Dermis microvascular lymphatic vessel endothelial cell (primary cell): ENCODE data around the gene CENPF. TPM values are rescaled to one million over a fixed set of nuclear protein-coding genes. Genes with fewer than 3 reads are reported as not detected.

ENCODE experiments used
- DNase-seq, 2 donors: peaks; one replicate each; pipeline versions ENCODE4 v3.0.0 to v3.0.0-alpha.2; 2010; ENCODE audit warnings: low read depth in 2 of 2
- total RNA-seq: library from RNA; depleted of rRNA; stranded (reverse); fragments of >200 nt; gene quantifications from 2 replicates; pipeline ENCODE4 v1.2.1, GENCODE V29; 2014

The CENPF gene
- total RNA-seq, 1 donor from 2014 or later, result 31.2 TPM

DNA sequence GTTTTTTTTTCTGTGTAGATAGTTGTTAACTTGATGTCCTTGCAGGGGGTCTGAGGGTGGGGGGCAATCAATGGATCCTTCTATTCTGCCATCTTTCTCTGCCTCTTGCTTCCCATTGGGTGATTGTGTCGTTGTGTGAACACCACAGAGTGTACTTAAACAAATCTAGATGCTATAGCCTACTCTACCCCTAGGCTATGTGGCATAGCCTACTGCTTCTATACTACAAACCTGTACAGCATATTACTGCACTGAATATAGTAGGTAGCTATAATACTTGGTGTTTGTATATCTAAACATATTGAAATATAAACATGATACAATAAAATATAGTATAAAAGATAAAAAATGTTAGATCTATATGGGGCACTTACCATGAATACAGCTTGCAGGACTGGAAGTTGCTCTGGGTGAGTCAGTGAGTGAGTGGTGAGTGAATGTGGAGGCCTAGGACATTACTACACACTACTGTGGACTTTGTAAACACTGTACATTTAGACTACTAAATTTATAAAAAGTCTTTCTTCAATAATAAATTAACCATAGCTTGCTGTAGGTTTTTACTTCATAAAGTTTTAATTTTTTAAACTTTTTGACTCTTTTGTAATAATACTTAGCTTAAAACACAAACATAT is 105.4 kb downstream of the CENPF start:
- no peak for DNase-seq

DNA sequence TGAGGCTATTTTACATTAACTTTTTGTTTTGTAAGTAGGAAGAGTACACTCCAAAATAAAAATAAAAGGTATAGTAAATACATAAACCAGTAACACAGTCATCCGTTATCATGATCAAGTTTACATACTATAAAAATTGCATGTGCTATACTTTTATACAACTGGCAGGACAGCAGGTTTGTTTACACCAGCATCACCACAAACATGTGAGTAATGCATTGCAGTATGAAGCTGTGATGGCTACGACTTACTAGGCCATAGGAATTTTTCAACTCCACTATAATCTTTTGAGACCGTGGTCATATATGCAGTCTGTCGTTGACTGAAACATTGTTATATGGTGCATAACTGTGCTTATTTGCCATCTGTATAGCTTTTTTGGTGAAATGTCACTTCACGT is 106.2 kb downstream of the CENPF start:
- DNase-seq, result no peak

DNA sequence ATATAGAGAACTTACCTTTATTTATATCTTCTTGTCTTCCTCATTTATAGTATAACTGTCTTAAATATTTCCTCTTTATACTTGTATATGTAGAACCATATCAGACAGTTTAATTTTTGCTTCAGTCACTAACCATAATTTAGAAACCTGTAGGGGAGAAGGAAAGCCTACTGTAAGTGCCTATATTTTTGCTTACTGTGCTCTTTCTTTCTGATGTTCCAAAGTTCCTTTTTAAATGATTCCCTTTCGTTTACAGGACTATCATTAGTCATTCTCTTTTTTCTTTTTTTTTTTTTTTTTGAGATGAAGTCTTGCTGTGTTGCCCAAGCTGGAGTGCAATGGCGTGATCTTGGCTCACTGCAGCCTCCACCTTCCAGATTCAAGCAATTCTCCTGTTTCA is 109.7 kb downstream of the CENPF start:
- no peak for DNase-seq

Other genes starting within 250 kb of the CENPF start
- gene PTPN14, start 51.6 kb upstream of the CENPF start, total RNA-seq, result 54.3 and 61.8 TPM in 2 replicates